COR-L47 (cell line): Measurements from ENCODE around the gene TRMT1.
"Not testable (repeated sequence)": the region's sequence is repeated elsewhere in the genome, so short reads cannot be mapped to it uniquely, and the experiment has no call there.

Experiments used
- DNase-seq: peaks from one replicate; lab custom pipeline; 2025; lab: John Stamatoyannopoulos, UW

The TRMT1 gene

GRCh38 chr19:13150187-13150930 lies 33.8 kb upstream of the TRMT1 start, which contains the start of the genes IER2 and STX10:
IER2 (plus strand) TSS chr19:13150411; CDS start chr19:13153187, 2,776 bp downstream.
STX10 (minus strand) TSS chr19:13150375; CDS start chr19:13150173, 202 bp downstream.
- DNase-seq = peak; percentile 89

- DNase-seq = peak; percentile 23
Observed at GRCh38 chr19:13149628-13150186, 33.2 kb upstream of the TRMT1 start.

GRCh38 chr19:13149173-13149627 lies 32.7 kb upstream of the TRMT1 start:
- DNase-seq = not testable (repeated sequence)

GRCh38 chr19:13146763-13147563 lies 30.4 kb upstream of the TRMT1 start:
- no peak for DNase-seq

- DNase-seq = no peak
Observed at GRCh38 chr19:13139633-13140311, 23.2 kb upstream of the TRMT1 start.

GRCh38 chr19:13138916-13139198 lies 22.3 kb upstream of the TRMT1 start:
- DNase-seq = no peak

- DNase-seq = no peak
Observed at GRCh38 chr19:13138171-13138915, 21.8 kb upstream of the TRMT1 start.

GRCh38 chr19:13137290-13137794 lies 20.8 kb upstream of the TRMT1 start:
- DNase-seq = no peak

- no peak for DNase-seq
Observed at GRCh38 chr19:13135068-13136062, 18.8 kb upstream of the TRMT1 start.

GRCh38 chr19:13134626-13135025 lies 18.1 kb upstream of the TRMT1 start:
- no peak for DNase-seq

GRCh38 chr19:13133241-13133870 lies 16.8 kb upstream of the TRMT1 start:
- no peak for DNase-seq

- DNase-seq = no peak
Observed at GRCh38 chr19:13132471-13133180, 16.1 kb upstream of the TRMT1 start.

GRCh38 chr19:13130886-13131490 lies 14.4 kb upstream of the TRMT1 start:
- DNase-seq = no peak

- DNase-seq = no peak
Observed at GRCh38 chr19:13129384-13129783, 12.8 kb upstream of the TRMT1 start.

GRCh38 chr19:13128583-13128982 lies 12.0 kb upstream of the TRMT1 start:
- DNase-seq = no peak

GRCh38 chr19:13127811-13128575 lies 11.5 kb upstream of the TRMT1 start:
- DNase-seq = no peak

GRCh38 chr19:13127051-13127450 lies 10.5 kb upstream of the TRMT1 start:
- no peak for DNase-seq
